ENCODE results near the gene RAB22A. TPM values are rescaled to one million over a fixed set of nuclear protein-coding genes. Genes with fewer than 3 reads are reported as not detected.

The RAB22A gene
- total and polyA plus RNA-seq, 8 donors = 3.1 to 10.1 (median 7.1) TPM

- WGBS, 2 donors = 65 to 72% methylated on average over 3 of the region's 3 CpGs
- no peak for TF ChIP-seq CTCF (IDR thresholded peaks at IDR 0.05)
- Histone ChIP-seq H3K27ac (no peak overlapping the region), H3K4me3 (no peak overlapping the region), H3K4me1 (no peaks in the 10 kb centered on the region), H3K36me3 (peaks cover 0 to 4% (median 0%) of the 10 kb centered on the region in 3 donors), H3K27me3 (no peaks in the 10 kb centered on the region), H3K9me3 (no peaks in the 10 kb centered on the region)
- no peak for FAIRE-seq
- intact Hi-C loops (cut with DNase I) = no loop called here
- DNase-seq = no peak
- no peak for ATAC-seq
Measured at GRCh38 chr20:58331961-58332551, 22.5 kb downstream of the RAB22A start.

- no peak for FAIRE-seq
- Histone ChIP-seq H3K4me1 (no peaks in the 10 kb centered on the region), H3K27me3 (no peaks in the 10 kb centered on the region), H3K36me3 (no peaks in the 10 kb centered on the region), H3K9me3 (no peaks in the 10 kb centered on the region), H3K4me3 (no peak overlapping the region), H3K27ac (no peak overlapping the region)
- ATAC-seq = no peak
- no peak for TF ChIP-seq CTCF (IDR thresholded peaks at IDR 0.05)
- WGBS, 2 donors = 96 to 97% methylated on average over 6 of the region's 6 CpGs
- DNase-seq = no peak
- intact Hi-C loops (cut with DNase I) = no loop called here
Measured at GRCh38 chr20:58339741-58340140, 30.2 kb downstream of the RAB22A start.

DNA sequence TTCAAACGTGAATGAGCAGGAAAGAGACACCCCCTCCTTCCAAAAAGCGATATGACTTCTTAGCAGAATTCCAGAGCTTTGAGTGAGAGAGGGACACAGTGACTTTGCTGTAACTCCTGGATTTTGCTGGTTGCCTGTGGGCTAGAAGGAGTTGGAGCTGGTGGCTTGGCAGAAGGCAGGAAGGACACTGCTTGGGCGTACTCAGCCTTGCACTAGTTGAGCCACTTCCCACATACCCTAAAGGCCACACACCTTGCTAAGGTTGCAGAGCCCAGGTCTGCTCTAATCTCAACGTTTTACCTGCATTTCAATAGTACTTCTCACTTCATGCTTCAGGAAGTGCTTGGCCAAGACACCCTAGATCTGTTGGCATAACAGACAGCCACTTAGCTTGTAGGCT lies 30.6 kb downstream of the RAB22A start:
- WGBS, 2 donors = 82 to 87% methylated on average over 4 of the region's 4 CpGs

GRCh38 chr20:58340853-58341252 lies 31.3 kb downstream of the RAB22A start:
- FAIRE-seq = no peak
- Histone ChIP-seq H3K36me3 (peaks cover 0 to 7% (median 0%) of the 10 kb centered on the region in 3 donors), H3K27ac (no peak overlapping the region)

More for the DNA sequence above, 30.6 kb downstream of the RAB22A start:
- Histone ChIP-seq H3K4me1 (no peaks in the 10 kb centered on the region), H3K27ac (no peak overlapping the region), H3K9me3 (no peaks in the 10 kb centered on the region), H3K27me3 (no peaks in the 10 kb centered on the region), H3K4me3 (no peak overlapping the region), H3K36me3 (no peaks in the 10 kb centered on the region)
- DNase-seq (no peak), FAIRE-seq (no peak), ATAC-seq (no peak)
- intact Hi-C loops (cut with DNase I) = no loop called here
- no peak for TF ChIP-seq CTCF (IDR thresholded peaks at IDR 0.05)

More at GRCh38 chr20:58340853-58341252, 31.3 kb downstream of the RAB22A start:
- ATAC-seq = no peak
- no peak overlapping the region for H3K4me3 ChIP-seq
- no peaks in the 10 kb centered on the region for H3K9me3 ChIP-seq
- no peaks in the 10 kb centered on the region for H3K4me1 ChIP-seq
- 87 to 93% methylated on average over 2 of the region's 2 CpGs for WGBS, 2 donors
- intact Hi-C loops (cut with DNase I) = no loop called here
- TF ChIP-seq CTCF (IDR thresholded peaks at IDR 0.05) = no peak
- no peak for DNase-seq
- H3K27me3 ChIP-seq = no peaks in the 10 kb centered on the region

Measured in pancreas (tissue), 10 donors.